Stimulated activated naive CD8-positive, alpha-beta T cell treated with anti-CD3 and anti-CD28 coated beads, Interleukin-15, amount 100 ng/mL, for 72 hours (primary cell): ENCODE results near the gene C10orf90.
A peak's percentile ranks its signal among the peaks of the same experiment; 100 is the strongest.

Experiments
- ATAC-seq: fragments of 150-1000 bp; cut with Tn5 transposase; 2 replicates; pipeline ENCODE4 v1.10.0; 2021; ENCODE audit warnings: mild to moderate bottlenecking, moderate library complexity
- DNase-seq, 2 donors: peaks; one replicate each; pipeline ENCODE4 v3.0.0; 2021 to 2022
- H3K27ac Mint-ChIP-seq, 2 donors: one replicate each; pipeline ENCODE4 v1.8.0; 2022; ENCODE audit warnings: mild to moderate bottlenecking in 2 of 2, mixed read lengths in 2 of 2, moderate library complexity in 2 of 2
- H3K27me3 Mint-ChIP-seq: one replicate; pipeline ENCODE4 v1.8.0; 2022; ENCODE audit warnings: mixed read lengths
- H3K4me1 Mint-ChIP-seq: one replicate; pipeline ENCODE4 v1.8.0; 2022; ENCODE audit warnings: mild to moderate bottlenecking, mixed read lengths
- H3K4me3 Mint-ChIP-seq, 2 donors: one replicate each; pipeline ENCODE4 v1.8.0; 2022; ENCODE audit warnings: mild to moderate bottlenecking in 2 of 2, mixed read lengths in 2 of 2, moderate library complexity in 1 of 2
- H3K9me3 Mint-ChIP-seq, 2 donors: one replicate each; pipeline ENCODE4 v1.8.0; 2022; ENCODE audit warnings: mixed read lengths in 2 of 2

The C10orf90 gene

GRCh38 chr10:126586128-126586527 is 84.4 kb downstream of the C10orf90 start:
- H3K27ac Mint-ChIP-seq, result no peak overlapping the region
- no peak for ATAC-seq
- DNase-seq, result no peak
- H3K9me3 Mint-ChIP-seq, result peaks cover 0 to 7% of the 10 kb centered on the region in 2 donors
- H3K27me3 Mint-ChIP-seq, result peaks cover 23% of the 10 kb centered on the region
- no peaks in the 10 kb centered on the region for H3K4me1 Mint-ChIP-seq
- no peak overlapping the region for H3K4me3 Mint-ChIP-seq

- Mint-ChIP-seq H3K4me1 (no peaks in the 10 kb centered on the region), H3K9me3 (peaks cover 0 to 7% of the 10 kb centered on the region in 2 donors), H3K4me3 (no peak overlapping the region), H3K27ac (no peak overlapping the region), H3K27me3 (peaks cover 23% of the 10 kb centered on the region)
- DNase-seq, result no peak
- no peak for ATAC-seq
Measured at GRCh38 chr10:126585249-126586017, 85.1 kb downstream of the C10orf90 start.

GRCh38 chr10:126584836-126585235 is 85.7 kb downstream of the C10orf90 start:
- Mint-ChIP-seq H3K27ac (no peak overlapping the region), H3K27me3 (peaks cover 23% of the 10 kb centered on the region), H3K4me1 (no peaks in the 10 kb centered on the region), H3K4me3 (no peak overlapping the region), H3K9me3 (peaks cover 0 to 7% of the 10 kb centered on the region in 2 donors)
- ATAC-seq, result no peak
- DNase-seq, result no peak

- DNase-seq (no peak), ATAC-seq (no peak)
- H3K4me3 Mint-ChIP-seq, result no peak overlapping the region
- no peak overlapping the region for H3K27ac Mint-ChIP-seq
- H3K27me3 Mint-ChIP-seq, result peaks cover 21% of the 10 kb centered on the region
- peaks cover 0 to 4% of the 10 kb centered on the region in 2 donors for H3K9me3 Mint-ChIP-seq
- H3K4me1 Mint-ChIP-seq, result no peaks in the 10 kb centered on the region
Measured at GRCh38 chr10:126583552-126584200, 86.8 kb downstream of the C10orf90 start.

GRCh38 chr10:126581648-126582046 is 88.8 kb downstream of the C10orf90 start:
- DNase-seq, result no peak
- Mint-ChIP-seq H3K9me3 (no peaks in the 10 kb centered on the region), H3K4me3 (no peak overlapping the region), H3K27ac (no peak overlapping the region), H3K4me1 (no peaks in the 10 kb centered on the region), H3K27me3 (peaks cover 15% of the 10 kb centered on the region)
- no peak for ATAC-seq

- DNase-seq, result no peak
- no peak overlapping the region for H3K27ac Mint-ChIP-seq
- no peaks in the 10 kb centered on the region for H3K4me1 Mint-ChIP-seq
- H3K4me3 Mint-ChIP-seq, result no peak overlapping the region
- no peaks in the 10 kb centered on the region for H3K9me3 Mint-ChIP-seq
- no peak for ATAC-seq
- peaks cover 15% of the 10 kb centered on the region for H3K27me3 Mint-ChIP-seq
Measured at GRCh38 chr10:126580873-126581647, 89.4 kb downstream of the C10orf90 start.

- Mint-ChIP-seq H3K27me3 (no peaks in the 10 kb centered on the region), H3K9me3 (no peaks in the 10 kb centered on the region), H3K27ac (no peak overlapping the region), H3K4me3 (no peak overlapping the region), H3K4me1 (no peaks in the 10 kb centered on the region)
- no peak for ATAC-seq
- no peak for DNase-seq
Measured at GRCh38 chr10:126576336-126576735, 94.2 kb downstream of the C10orf90 start.

GRCh38 chr10:126570621-126571602 is 99.6 kb downstream of the C10orf90 start:
- Mint-ChIP-seq H3K27me3 (no peaks in the 10 kb centered on the region), H3K27ac (no peak overlapping the region)
- ATAC-seq, result no peak

GRCh38 chr10:126570245-126570570 is 100.3 kb downstream of the C10orf90 start:
- peaks cover 5 to 8% of the 10 kb centered on the region in 2 donors for H3K9me3 Mint-ChIP-seq
- DNase-seq, result no peak
- H3K4me3 Mint-ChIP-seq, result no peak overlapping the region
- H3K4me1 Mint-ChIP-seq, result no peaks in the 10 kb centered on the region
- no peak overlapping the region for H3K27ac Mint-ChIP-seq
- no peak for ATAC-seq
- no peaks in the 10 kb centered on the region for H3K27me3 Mint-ChIP-seq

More at GRCh38 chr10:126570621-126571602, 99.6 kb downstream of the C10orf90 start:
- no peak for DNase-seq
- no peak overlapping the region for H3K4me3 Mint-ChIP-seq
- H3K9me3 Mint-ChIP-seq, result peaks cover 0 to 8% of the 10 kb centered on the region in 2 donors
- H3K4me1 Mint-ChIP-seq, result no peaks in the 10 kb centered on the region

- ATAC-seq (no peak), DNase-seq (no peak)
- Mint-ChIP-seq H3K27me3 (no peaks in the 10 kb centered on the region), H3K4me3 (no peak overlapping the region), H3K9me3 (peaks cover 5 to 8% of the 10 kb centered on the region in 2 donors), H3K4me1 (no peaks in the 10 kb centered on the region), H3K27ac (no peak overlapping the region)
Measured at GRCh38 chr10:126569513-126570244, 100.8 kb downstream of the C10orf90 start.

- no peaks in the 10 kb centered on the region for H3K27me3 Mint-ChIP-seq
- ATAC-seq (peak; percentile 18), DNase-seq (no peak)
- H3K9me3 Mint-ChIP-seq, result peaks cover 5 to 8% of the 10 kb centered on the region in 2 donors
- H3K4me3 Mint-ChIP-seq, result no peak overlapping the region
- H3K4me1 Mint-ChIP-seq, result no peaks in the 10 kb centered on the region
- H3K27ac Mint-ChIP-seq, result no peak overlapping the region
Measured at GRCh38 chr10:126568809-126569385, 101.6 kb downstream of the C10orf90 start.

GRCh38 chr10:126565871-126566270 is 104.6 kb downstream of the C10orf90 start:
- Mint-ChIP-seq H3K27me3 (no peaks in the 10 kb centered on the region), H3K27ac (no peak overlapping the region), H3K4me1 (no peaks in the 10 kb centered on the region), H3K9me3 (peaks cover 5 to 8% of the 10 kb centered on the region in 2 donors), H3K4me3 (no peak overlapping the region)
- ATAC-seq (no peak), DNase-seq (no peak)

- Mint-ChIP-seq H3K4me1 (no peaks in the 10 kb centered on the region), H3K27me3 (no peaks in the 10 kb centered on the region), H3K4me3 (no peak overlapping the region), H3K27ac (no peak overlapping the region), H3K9me3 (peaks cover 5 to 8% of the 10 kb centered on the region in 2 donors)
- DNase-seq (no peak), ATAC-seq (no peak)
Measured at GRCh38 chr10:126565441-126565840, 105.1 kb downstream of the C10orf90 start.

GRCh38 chr10:126564326-126564888 is 106.1 kb downstream of the C10orf90 start:
- no peaks in the 10 kb centered on the region for H3K27me3 Mint-ChIP-seq
- H3K9me3 Mint-ChIP-seq, result peaks cover 5 to 8% of the 10 kb centered on the region in 2 donors
- no peaks in the 10 kb centered on the region for H3K4me1 Mint-ChIP-seq
- peak; percentile 46 for ATAC-seq
- H3K27ac Mint-ChIP-seq, result no peak overlapping the region
- H3K4me3 Mint-ChIP-seq, result no peak overlapping the region
- no peak for DNase-seq
